PC-9 (cell line): Measurements from ENCODE around the gene FRRS1. TPM values are rescaled to one million over a fixed set of nuclear protein-coding genes. Genes with fewer than 3 reads are reported as not detected.

Source experiments
- BruUV-seq: library from RNA; stranded (reverse); fragments of 400-500 nt; replicated peaks from 2 replicates; lab custom pipeline; 2021; lab: Mats Ljungman, UMichigan
- CTCF ChIA-PET: fragments of 300-600 bp; sonication (Branson Sonifier 250); formaldehyde crosslinking; loops from one replicate; lab custom pipeline; 2022; ENCODE audit warnings: antibody characterized with exemption; lab: Charles Lee
- POLR2A ChIA-PET: fragments of 300-600 bp; sonication (Branson Sonifier 250); formaldehyde crosslinking; loops from one replicate; lab custom pipeline; 2022; ENCODE audit warnings: antibody characterized with exemption; ENCODE audit not compliant: unreplicated experiment; lab: Charles Lee
- DNase-seq, 2 experiments: peaks; one replicate each; pipeline versions ENCODE4 v3.0.0 to v3.0.0-alpha.2; 2015 to 2022; ENCODE audit warnings: mixed read lengths in 1 of 2
- H2AFZ ChIP-seq: fragments of 200-600 bp; sonication (generic); 2 replicates; pipeline ENCODE4 v1.8.1; 2017; ENCODE audit warnings: antibody characterized with exemption
- H3F3A ChIP-seq: fragments of 200-600 bp; sonication (generic); 2 replicates; pipeline ENCODE4 v1.8.1; 2017; ENCODE audit warnings: antibody characterized with exemption, mild to moderate bottlenecking, low read depth; ENCODE audit not compliant: insufficient read depth
- H3K27ac ChIP-seq: fragments of 200-600 bp; sonication (generic); 2 replicates; pipeline ENCODE4 v1.6.1; 2016; ENCODE audit warnings: mixed run types
- H3K27me3 ChIP-seq: fragments of 200-600 bp; sonication (generic); 2 replicates; pipeline ENCODE4 v1.6.1; 2016; ENCODE audit warnings: low read depth, mixed run types; ENCODE audit not compliant: insufficient read depth
- H3K36me3 ChIP-seq: fragments of 200-600 bp; sonication (generic); 2 replicates; pipeline ENCODE4 v1.6.1; 2016; ENCODE audit warnings: low read depth, mixed run types
- H3K4me1 ChIP-seq: fragments of 200-600 bp; sonication (generic); replicated peaks from 2 replicates; pipeline ENCODE4 v1.6.1; 2016; ENCODE audit warnings: mixed run types; ENCODE audit not compliant: insufficient read depth
- H3K4me2 ChIP-seq: fragments of 200-600 bp; sonication (generic); 2 replicates; pipeline ENCODE4 v1.6.1; 2017; ENCODE audit warnings: mixed run types
- H3K4me3 ChIP-seq: fragments of 200-600 bp; sonication (generic); 2 replicates; pipeline ENCODE4 v1.6.1; 2016; ENCODE audit warnings: mixed run types
- H3K79me2 ChIP-seq: fragments of 200-600 bp; sonication (generic); 2 replicates; pipeline ENCODE4 v1.6.1; 2017; ENCODE audit warnings: low read depth, mixed run types
- H3K9me2 ChIP-seq: fragments of 200-600 bp; sonication (generic); 2 replicates; pipeline ENCODE4 v1.8.1; 2017; ENCODE audit warnings: mild to moderate bottlenecking; ENCODE audit not compliant: insufficient read depth
- H3K9me3 ChIP-seq: fragments of 200-600 bp; sonication (generic); 2 replicates; pipeline ENCODE4 v1.8.1; 2016; ENCODE audit warnings: low read depth; ENCODE audit not compliant: insufficient read depth
- H4K20me1 ChIP-seq: fragments of 200-600 bp; sonication (generic); 2 replicates; pipeline ENCODE4 v1.8.1; 2017; ENCODE audit not compliant: insufficient read depth
- CTCF ChIP-seq: fragments of 200-600 bp; sonication (generic); conservative IDR thresholded peaks from 2 replicates; pipeline ENCODE4 v1.6.1; 2017; ENCODE audit warnings: mixed run types, antibody characterized with exemption, mild to moderate bottlenecking, moderate library complexity
- EZH2 ChIP-seq: fragments of 200-600 bp; sonication (generic); IDR thresholded peaks from 2 replicates; pipeline ENCODE4 v1.8.0; 2017; ENCODE audit warnings: antibody characterized with exemption, low read depth
- intact Hi-C: fragments of 100-400 bp; cut with micrococcal nuclease; formaldehyde crosslinking; loops from one replicate; pipeline ENCODE4 v1.10.0; 2022; ENCODE audit not compliant: unreplicated experiment
- total RNA-seq: library from RNA; stranded (reverse); gene quantifications from 2 replicates; pipeline ENCODE4 v1.2.3, GENCODE V29; 2021

FRRS1 gene
- total RNA-seq, 1 experiment from 2014 or later, result 7.3 TPM

- CTCF ChIA-PET, result no interaction called here
Observed at GRCh38 chr1:99784143-99784542, 17.7 kb upstream of the FRRS1 start.

GRCh38 chr1:99782920-99783319 is 16.5 kb upstream of the FRRS1 start:
- TF ChIP-seq CTCF (no peak), EZH2 (no peak)
- no peaks in the 10 kb centered on the region for H3K27me3 ChIP-seq
- H3K9me3 ChIP-seq, result no peaks in the 10 kb centered on the region
- H2AFZ ChIP-seq, result no peak overlapping the region
- intact Hi-C loops, result no loop called here
- DNase-seq, result peak in 1 of 2 experiments; percentile 11
- CTCF ChIA-PET, result no interaction called here
- no peaks in the 10 kb centered on the region for H4K20me1 ChIP-seq
- no peaks in the 10 kb centered on the region for H3K79me2 ChIP-seq
- H3F3A ChIP-seq, result no peaks in the 10 kb centered on the region
- POLR2A ChIA-PET, result no interaction called here
- H3K4me2 ChIP-seq, result no peak overlapping the region
- no peaks in the 10 kb centered on the region for H3K36me3 ChIP-seq
- H3K27ac ChIP-seq, result no peak overlapping the region
- no TSS peak for BruUV-seq
- H3K4me1 ChIP-seq, result no peaks in the 10 kb centered on the region
- no peak overlapping the region for H3K4me3 ChIP-seq
- no peaks in the 10 kb centered on the region for H3K9me2 ChIP-seq

More at GRCh38 chr1:99784143-99784542, 17.7 kb upstream of the FRRS1 start:
- H3K4me2 ChIP-seq, result no peak overlapping the region
- no peaks in the 10 kb centered on the region for H3K4me1 ChIP-seq
- intact Hi-C loops, result no loop called here
- no peaks in the 10 kb centered on the region for H3K27me3 ChIP-seq
- peak overlapping the region; percentile 10; the same call in 1 of the 2 replicates for H2AFZ ChIP-seq
- H3K79me2 ChIP-seq, result no peaks in the 10 kb centered on the region
- H3K27ac ChIP-seq, result no peak overlapping the region
- no peaks in the 10 kb centered on the region for H3F3A ChIP-seq
- TF ChIP-seq EZH2, result no peak
- no peak for TF ChIP-seq CTCF
- peak in 1 of 2 experiments; percentile 33 for DNase-seq
- no peaks in the 10 kb centered on the region for H3K36me3 ChIP-seq
- no peak overlapping the region for H3K4me3 ChIP-seq
- no TSS peak for BruUV-seq
- H3K9me2 ChIP-seq, result no peaks in the 10 kb centered on the region
- no peaks in the 10 kb centered on the region for H3K9me3 ChIP-seq
- POLR2A ChIA-PET, result no interaction called here
- H4K20me1 ChIP-seq, result no peaks in the 10 kb centered on the region

DNA sequence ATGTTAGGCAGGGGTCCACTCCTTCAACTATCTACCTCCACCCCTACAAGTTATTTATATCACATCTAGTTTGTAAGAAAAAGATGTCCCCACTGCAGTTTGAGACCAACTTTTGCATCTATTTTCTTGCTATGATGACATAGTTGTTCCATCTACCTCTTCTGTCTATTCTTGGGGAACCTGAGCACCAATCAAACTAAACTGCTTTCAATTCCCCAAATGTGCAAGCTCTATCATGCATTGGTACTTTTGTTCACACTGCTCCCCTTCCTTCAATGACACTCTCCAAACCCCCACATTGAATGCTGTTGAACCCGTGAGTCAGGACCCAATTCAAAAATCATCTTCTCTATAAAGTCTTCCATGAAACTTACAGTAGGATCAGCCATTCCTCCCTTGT is 16.0 kb upstream of the FRRS1 start:
- BruUV-seq, result no TSS peak
- ChIA-PET POLR2A (no interaction called here), CTCF (no interaction called here)
- Histone ChIP-seq H4K20me1 (no peaks in the 10 kb centered on the region), H3K27ac (no peak overlapping the region), H3K4me1 (no peaks in the 10 kb centered on the region), H3K9me2 (no peaks in the 10 kb centered on the region), H3K9me3 (no peaks in the 10 kb centered on the region), H3K4me3 (no peak overlapping the region), H3K27me3 (no peaks in the 10 kb centered on the region), H3K36me3 (no peaks in the 10 kb centered on the region), H2AFZ (no peak overlapping the region), H3K79me2 (no peaks in the 10 kb centered on the region), H3F3A (no peaks in the 10 kb centered on the region), H3K4me2 (no peak overlapping the region)
- intact Hi-C loops, result no loop called here
- DNase-seq, result no peak
- TF ChIP-seq CTCF (no peak), EZH2 (no peak)
